HEK293 (cell line): ENCODE results near the gene PTGDR2.

ENCODE experiments used
- BCL11B ChIP-seq: fragments of 450-650 bp; formaldehyde crosslinking; IDR thresholded peaks from 2 replicates; pipeline ENCODE4 v1.5.1; 2016; ENCODE audit warnings: low read depth, missing biosample characterization, missing genetic modification characterization
- GLI2 ChIP-seq: fragments of 450-650 bp; formaldehyde crosslinking; IDR thresholded peaks from 2 replicates; pipeline ENCODE4; 2017; ENCODE audit warnings: missing biosample characterization, missing genetic modification characterization, low read depth, borderline replicate concordance
- IKZF3 ChIP-seq: fragments of 450-650 bp; IDR thresholded peaks from 2 replicates; pipeline ENCODE4 v1.5.0; 2018; ENCODE audit warnings: missing biosample characterization, mild to moderate bottlenecking, missing genetic modification characterization, moderate library complexity
- KLF8 ChIP-seq: fragments of 450-650 bp; formaldehyde crosslinking; IDR thresholded peaks from 2 replicates; pipeline ENCODE4 v1.5.1; 2016; ENCODE audit warnings: missing biosample characterization, missing genetic modification characterization
- MYNN ChIP-seq: fragments of 450-650 bp; formaldehyde crosslinking; IDR thresholded peaks from 2 replicates; pipeline ENCODE4 v1.5.1; 2016; ENCODE audit warnings: missing biosample characterization, missing genetic modification characterization, borderline replicate concordance
- PRDM4 ChIP-seq: fragments of 450-650 bp; formaldehyde crosslinking; IDR thresholded peaks from 2 replicates; pipeline ENCODE4 v1.5.1; 2017; ENCODE audit warnings: missing biosample characterization, missing genetic modification characterization
- SCRT2 ChIP-seq: fragments of 450-650 bp; formaldehyde crosslinking; IDR thresholded peaks from 2 replicates; pipeline ENCODE4 v1.5.1; 2016; ENCODE audit warnings: missing biosample characterization, missing genetic modification characterization
- TRIM28 ChIP-seq: IDR thresholded peaks from 2 replicates; pipeline ENCODE4 v1.6.1; 2011; ENCODE audit warnings: low read length, control low read depth, borderline replicate concordance
- TSHZ1 ChIP-seq: fragments of 450-650 bp; formaldehyde crosslinking; IDR thresholded peaks from 2 replicates; pipeline ENCODE4 v1.5.1; 2016; ENCODE audit warnings: missing biosample characterization, missing genetic modification characterization, borderline replicate concordance
- ZBTB11 ChIP-seq: fragments of 450-650 bp; formaldehyde crosslinking; conservative IDR thresholded peaks from 2 replicates; pipeline ENCODE4 v1.5.1; 2016; ENCODE audit warnings: low read depth, missing biosample characterization, missing genetic modification characterization
- ZBTB17 ChIP-seq: fragments of 450-650 bp; formaldehyde crosslinking; IDR thresholded peaks from 2 replicates; pipeline ENCODE4 v1.5.1; 2016; ENCODE audit warnings: missing biosample characterization, missing genetic modification characterization
- ZBTB6 ChIP-seq: fragments of 450-650 bp; formaldehyde crosslinking; IDR thresholded peaks from 2 replicates; pipeline ENCODE4 v1.5.1; 2017; ENCODE audit warnings: missing biosample characterization, missing genetic modification characterization
- ZEB2 ChIP-seq: fragments of 450-650 bp; formaldehyde crosslinking; IDR thresholded peaks from 2 replicates; pipeline ENCODE4 v1.5.1; 2016; ENCODE audit warnings: missing biosample characterization, missing genetic modification characterization
- ZNF157 ChIP-seq: fragments of 450-650 bp; formaldehyde crosslinking; IDR thresholded peaks from 2 replicates; pipeline ENCODE4 v1.5.1; 2016; ENCODE audit warnings: missing biosample characterization, missing genetic modification characterization
- ZNF280C ChIP-seq: fragments of 450-650 bp; formaldehyde crosslinking; IDR thresholded peaks from 2 replicates; pipeline ENCODE4 v1.5.1; 2016; ENCODE audit warnings: missing biosample characterization, missing genetic modification characterization
- ZNF302 ChIP-seq: fragments of 450-650 bp; formaldehyde crosslinking; IDR thresholded peaks from 2 replicates; pipeline ENCODE4 v1.5.1; 2016; ENCODE audit warnings: missing biosample characterization, missing genetic modification characterization, low read depth
- ZNF350 ChIP-seq: fragments of 450-650 bp; formaldehyde crosslinking; IDR thresholded peaks from 2 replicates; pipeline ENCODE4 v1.5.0; 2017; ENCODE audit warnings: missing biosample characterization, mild to moderate bottlenecking, missing genetic modification characterization
- ZNF37A ChIP-seq: fragments of 450-650 bp; IDR thresholded peaks from 2 replicates; pipeline ENCODE4 v1.5.1; 2018; ENCODE audit warnings: missing biosample characterization, missing genetic modification characterization
- ZNF510 ChIP-seq: fragments of 450-650 bp; formaldehyde crosslinking; IDR thresholded peaks from 2 replicates; pipeline ENCODE4 v1.5.1; 2018; ENCODE audit warnings: mild to moderate bottlenecking, missing genetic modification characterization, missing biosample characterization; ENCODE audit not compliant: insufficient replicate concordance
- ZNF513 ChIP-seq: fragments of 450-650 bp; IDR thresholded peaks from 2 replicates; pipeline ENCODE4 v1.5.1; 2018; ENCODE audit warnings: missing biosample characterization, missing genetic modification characterization
- ZNF514 ChIP-seq: fragments of 450-650 bp; formaldehyde crosslinking; IDR thresholded peaks from 2 replicates; pipeline ENCODE4 v1.5.1; 2016; ENCODE audit warnings: missing biosample characterization, missing genetic modification characterization
- ZNF558 ChIP-seq: fragments of 450-650 bp; formaldehyde crosslinking; IDR thresholded peaks from 2 replicates; pipeline ENCODE4 v1.5.1; 2016; ENCODE audit warnings: missing biosample characterization, missing genetic modification characterization
- ZNF561 ChIP-seq: fragments of 450-650 bp; IDR thresholded peaks from 2 replicates; pipeline ENCODE4 v1.5.1; 2018; ENCODE audit warnings: missing biosample characterization, missing genetic modification characterization, borderline replicate concordance
- ZNF785 ChIP-seq: fragments of 450-650 bp; formaldehyde crosslinking; IDR thresholded peaks from 2 replicates; pipeline ENCODE4 v1.5.1; 2016; ENCODE audit warnings: missing biosample characterization, missing genetic modification characterization
- ZXDB ChIP-seq: fragments of 450-650 bp; formaldehyde crosslinking; IDR thresholded peaks from 2 replicates; pipeline ENCODE4 v1.5.1; 2016; ENCODE audit warnings: missing biosample characterization, missing genetic modification characterization

PTGDR2 gene

GRCh38 chr11:60841797-60842667 is 13.7 kb downstream of the PTGDR2 start, which contains the start of gene CCDC86 (continued):
- TF ChIP-seq PRDM4 (tag by site-specific recombination) (no peak), ZBTB11 (tag by site-specific recombination) (no peak), ZNF514 (no peak), IKZF3 (tag by site-specific recombination) (0 out of 2 replicates have a peak, but pooled peaks have one; percentile 20), ZNF510 (tag by site-specific recombination) (no peak), BCL11B (tag by site-specific recombination) (no peak), GLI2 (tag by site-specific recombination) (no peak), ZNF558 (no peak), MYNN (tag by site-specific recombination) (no peak), TSHZ1 (tag by site-specific recombination) (no peak), ZNF513 (tag by site-specific recombination) (no peak), ZNF350 (tag by site-specific recombination) (no peak), ZNF302 (tag by site-specific recombination) (no peak), TRIM28 (no peak), ZNF280C (no peak), ZNF561 (tag by site-specific recombination) (no peak), ZBTB6 (tag by site-specific recombination) (no peak), ZNF157 (tag by site-specific recombination) (no peak), ZNF37A (tag by site-specific recombination) (no peak), ZEB2 (tag by site-specific recombination) (peak; percentile 51; the same call in 1 of the 2 replicates), ZBTB17 (tag by site-specific recombination) (peak; percentile 89), ZXDB (tag by site-specific recombination) (peak; percentile 95), SCRT2 (tag by site-specific recombination) (peak; percentile 99), KLF8 (tag by site-specific recombination) (peak; percentile 74; the same call in 1 of the 2 replicates), ZNF785 (tag by site-specific recombination) (no peak)
